Coronary artery (tissue), 2 donors: ENCODE results near the gene HEY2.
A peak's percentile ranks its signal among the peaks of the same experiment; 100 is the strongest.

Source experiments
- DNase-seq: peaks from one replicate; pipeline ENCODE4 v3.0.0-alpha.2; 2017; ENCODE audit warnings: low spot score
- H3K27ac ChIP-seq, 2 donors: fragments of 200-600 bp; sonication (generic); one replicate each; pipeline ENCODE4 v1.5.1; 2016 to 2019
- H3K4me3 ChIP-seq: fragments of 200-600 bp; sonication (generic); 2 replicates; pipeline ENCODE4 v1.5.1; 2016; ENCODE audit warnings: mild to moderate bottlenecking, moderate library complexity
- CTCF ChIP-seq: fragments of 200-600 bp; sonication (generic); IDR thresholded peaks from one replicate; pipeline ENCODE4 v1.5.1; 2019; ENCODE audit warnings: antibody characterized with exemption

The HEY2 gene

GRCh38 chr6:125749865-125750691 is 646 bp downstream of the HEY2 start:
- no peak for TF ChIP-seq CTCF
- no peak for DNase-seq
- Histone ChIP-seq H3K4me3 (peak overlapping the region; percentile 88), H3K27ac (peak overlapping the region; percentile 98)

- no peak for DNase-seq
- Histone ChIP-seq H3K4me3 (peak overlapping the region; percentile 88), H3K27ac (peak overlapping the region; percentile 98)
- no peak for TF ChIP-seq CTCF
These were observed 1.4 kb downstream of the HEY2 start for GRCh38 chr6:125750692-125751333.

GRCh38 chr6:125751334-125751916 is 2.0 kb downstream of the HEY2 start:
- Histone ChIP-seq H3K4me3 (peak overlapping the region; percentile 88), H3K27ac (peak overlapping the region; percentile 98)
- TF ChIP-seq CTCF, result no peak
- DNase-seq, result no peak

- TF ChIP-seq CTCF, result no peak
- Histone ChIP-seq H3K27ac (peak overlapping the region; percentile 71 to 98), H3K4me3 (peak overlapping the region; percentile 88)
- no peak for DNase-seq
These were observed 3.3 kb downstream of the HEY2 start for GRCh38 chr6:125752773-125753172.

GRCh38 chr6:125753218-125753936 is 3.9 kb downstream of the HEY2 start:
- peak overlapping the region; percentile 88 for H3K4me3 ChIP-seq
- peak overlapping the region; percentile 71 to 98 for H3K27ac ChIP-seq
- no peak for DNase-seq
- no peak for TF ChIP-seq CTCF

- Histone ChIP-seq H3K4me3 (peak overlapping the region; percentile 88), H3K27ac (peak overlapping the region; percentile 5 to 98)
- no peak for DNase-seq
- TF ChIP-seq CTCF, result no peak
These were observed 4.5 kb downstream of the HEY2 start for GRCh38 chr6:125753937-125754259.
